HEK293 (cell line): ENCODE results near the gene GNB5.

Source experiments
- GFI1B ChIP-seq: fragments of 450-650 bp; formaldehyde crosslinking; IDR thresholded peaks from 2 replicates; pipeline ENCODE4 v1.5.1; 2016; ENCODE audit warnings: missing biosample characterization, missing genetic modification characterization
- GLIS1 ChIP-seq: fragments of 450-650 bp; formaldehyde crosslinking; IDR thresholded peaks from 2 replicates; pipeline ENCODE4 v1.5.1; 2016; ENCODE audit warnings: missing biosample characterization, missing genetic modification characterization
- KLF16 ChIP-seq: fragments of 450-650 bp; formaldehyde crosslinking; IDR thresholded peaks from 2 replicates; pipeline ENCODE4 v1.5.1; 2017; ENCODE audit warnings: missing biosample characterization, missing genetic modification characterization
- PBX3 ChIP-seq: sonication (generic); formaldehyde crosslinking; IDR thresholded peaks from 2 replicates; pipeline ENCODE4 v1.8.1; 2022; ENCODE audit warnings: mild to moderate bottlenecking, moderate library complexity, missing genetic modification reagents
- PRDM4 ChIP-seq: fragments of 450-650 bp; formaldehyde crosslinking; IDR thresholded peaks from 2 replicates; pipeline ENCODE4 v1.5.1; 2017; ENCODE audit warnings: missing biosample characterization, missing genetic modification characterization
- SP3 ChIP-seq: fragments of 450-650 bp; formaldehyde crosslinking; IDR thresholded peaks from 2 replicates; pipeline ENCODE4 v1.5.1; 2016; ENCODE audit warnings: missing biosample characterization, missing genetic modification characterization
- YY2 ChIP-seq: fragments of 450-650 bp; formaldehyde crosslinking; IDR thresholded peaks from 2 replicates; pipeline ENCODE4 v1.5.1; 2016; ENCODE audit warnings: missing biosample characterization, missing genetic modification characterization
- ZBTB11 ChIP-seq: fragments of 450-650 bp; formaldehyde crosslinking; conservative IDR thresholded peaks from 2 replicates; pipeline ENCODE4 v1.5.1; 2016; ENCODE audit warnings: low read depth, missing biosample characterization, missing genetic modification characterization
- ZBTB26 ChIP-seq: fragments of 450-650 bp; formaldehyde crosslinking; optimal IDR thresholded peaks from 2 replicates; pipeline ENCODE3; 2016; ENCODE audit warnings: missing biosample characterization, mild to moderate bottlenecking, missing genetic modification characterization
- ZBTB44 ChIP-seq: fragments of 450-650 bp; IDR thresholded peaks from 2 replicates; pipeline ENCODE4 v1.5.1; 2018; ENCODE audit warnings: missing biosample characterization, mild to moderate bottlenecking, missing genetic modification characterization
- ZNF121 ChIP-seq: fragments of 450-650 bp; formaldehyde crosslinking; IDR thresholded peaks from 2 replicates; pipeline ENCODE4 v1.5.1; 2016; ENCODE audit warnings: missing biosample characterization, missing genetic modification characterization
- ZNF133 ChIP-seq: fragments of 450-650 bp; formaldehyde crosslinking; IDR thresholded peaks from 2 replicates; pipeline ENCODE4 v1.5.1; 2016; ENCODE audit warnings: missing biosample characterization, missing genetic modification characterization
- ZNF2 ChIP-seq: fragments of 450-650 bp; formaldehyde crosslinking; IDR thresholded peaks from 2 replicates; pipeline ENCODE4 v1.5.1; 2016; ENCODE audit warnings: missing biosample characterization, missing genetic modification characterization
- ZNF223 ChIP-seq: fragments of 450-650 bp; formaldehyde crosslinking; IDR thresholded peaks from 2 replicates; pipeline ENCODE4 v1.5.1; 2016; ENCODE audit warnings: missing biosample characterization, missing genetic modification characterization
- ZNF23 ChIP-seq: fragments of 450-650 bp; formaldehyde crosslinking; IDR thresholded peaks from 2 replicates; pipeline ENCODE4 v1.5.1; 2016; ENCODE audit warnings: missing biosample characterization, missing genetic modification characterization, borderline replicate concordance
- ZNF239 ChIP-seq: fragments of 450-650 bp; formaldehyde crosslinking; IDR thresholded peaks from 2 replicates; pipeline ENCODE4 v1.5.1; 2016; ENCODE audit warnings: missing biosample characterization, missing genetic modification characterization
- ZNF391 ChIP-seq: fragments of 450-650 bp; formaldehyde crosslinking; IDR thresholded peaks from 2 replicates; pipeline ENCODE4 v1.5.1; 2016; ENCODE audit warnings: low read depth, missing biosample characterization, missing genetic modification characterization, borderline replicate concordance
- ZNF518A ChIP-seq: fragments of 450-650 bp; formaldehyde crosslinking; conservative IDR thresholded peaks from 2 replicates; pipeline ENCODE4 v1.5.1; 2016; ENCODE audit warnings: low read depth, missing biosample characterization, missing genetic modification characterization
- ZNF549 ChIP-seq: fragments of 450-650 bp; IDR thresholded peaks from 2 replicates; pipeline ENCODE4 v1.5.1; 2018; ENCODE audit warnings: missing biosample characterization, missing genetic modification characterization, mild to moderate bottlenecking, inconsistent platforms, moderate library complexity
- ZNF596 ChIP-seq: fragments of 450-650 bp; IDR thresholded peaks from 2 replicates; pipeline ENCODE4 v1.5.0; 2018; ENCODE audit warnings: missing biosample characterization, mild to moderate bottlenecking, missing genetic modification characterization, moderate library complexity
- ZNF610 ChIP-seq: fragments of 450-650 bp; formaldehyde crosslinking; IDR thresholded peaks from 2 replicates; pipeline ENCODE4 v1.5.1; 2016; ENCODE audit warnings: missing biosample characterization, missing genetic modification characterization, borderline replicate concordance
- ZNF664 ChIP-seq: fragments of 450-650 bp; formaldehyde crosslinking; IDR thresholded peaks from 2 replicates; pipeline ENCODE4 v1.5.1; 2016; ENCODE audit warnings: missing biosample characterization, missing genetic modification characterization
- ZNF677 ChIP-seq: fragments of 450-650 bp; IDR thresholded peaks from 2 replicates; pipeline ENCODE4 v1.5.0; 2018; ENCODE audit warnings: missing biosample characterization, mild to moderate bottlenecking, missing genetic modification characterization, moderate library complexity
- ZNF701 ChIP-seq: fragments of 450-650 bp; formaldehyde crosslinking; IDR thresholded peaks from 2 replicates; pipeline ENCODE4 v1.5.1; 2016; ENCODE audit warnings: missing biosample characterization, missing genetic modification characterization

The GNB5 gene

GRCh38 chr15:52179278-52180195 lies 11.7 kb downstream of the GNB5 start (continued):
- no peak for TF ChIP-seq ZBTB11 (tag by site-specific recombination)
- TF ChIP-seq ZBTB44 (tag by site-specific recombination), result 0 out of 2 replicates have a peak, but pooled peaks have one; percentile 17
- TF ChIP-seq KLF16, result no peak
- TF ChIP-seq ZNF23, result no peak
- TF ChIP-seq ZNF133 (tag by site-specific recombination), result no peak
- 0 out of 2 replicates have a peak, but pooled peaks have one; percentile 34 for TF ChIP-seq PBX3 (CRISPR knock-in tag)
- TF ChIP-seq ZNF2 (tag by site-specific recombination), result no peak
- no peak for TF ChIP-seq ZNF223 (tag by site-specific recombination)
- no peak for TF ChIP-seq YY2
- no peak for TF ChIP-seq ZNF518A (tag by site-specific recombination)
- TF ChIP-seq GLIS1 (tag by site-specific recombination), result no peak
- no peak for TF ChIP-seq ZNF596 (tag by site-specific recombination)
- no peak for TF ChIP-seq ZNF664 (tag by site-specific recombination)
- no peak for TF ChIP-seq ZNF549 (tag by site-specific recombination)
- TF ChIP-seq SP3 (tag by site-specific recombination), result peak; percentile 37
- TF ChIP-seq ZNF677 (tag by site-specific recombination), result no peak
- peak; percentile 21; the same call in 1 of the 2 replicates for TF ChIP-seq ZNF610 (tag by site-specific recombination)
- no peak for TF ChIP-seq ZNF391 (tag by site-specific recombination)
- TF ChIP-seq ZNF239 (tag by site-specific recombination), result no peak
- TF ChIP-seq ZNF121 (tag by site-specific recombination), result no peak
- TF ChIP-seq GFI1B (tag by site-specific recombination), result no peak
- peak; percentile 85 for TF ChIP-seq ZBTB26 (tag by site-specific recombination)
- TF ChIP-seq PRDM4 (tag by site-specific recombination), result no peak
- TF ChIP-seq ZNF701 (tag by site-specific recombination), result no peak
